HEK293T (cell line): ENCODE results near the gene ELP2.

Experiments used
- CTCF ChIA-PET: fragments of 350-600 bp; formaldehyde crosslinking; extraction: SDS; loops from one replicate; lab custom pipeline; 2021; ENCODE audit warnings: antibody characterized with exemption, inconsistent platforms; lab: Yijun Ruan, JAX
- POLR2A ChIA-PET: fragments of 350-600 bp; formaldehyde crosslinking; extraction: SDS; loops from one replicate; lab custom pipeline; 2020; ENCODE audit warnings: antibody characterized with exemption, inconsistent platforms; lab: Yijun Ruan, JAX
- DNase-seq: peaks from one replicate; pipeline ENCODE4 v3.0.0; 2012; ENCODE audit warnings: mixed read lengths; ENCODE audit errors: extremely low spot score
- ARNT ChIP-seq: fragments of 450-650 bp; IDR thresholded peaks from 2 replicates; pipeline ENCODE4 v1.6.1; 2017; ENCODE audit warnings: mild to moderate bottlenecking
- BHLHE40 ChIP-seq: fragments of 450-650 bp; IDR thresholded peaks from 2 replicates; pipeline ENCODE4 v1.6.1; 2016; ENCODE audit warnings: mild to moderate bottlenecking, moderate library complexity, borderline replicate concordance
- CTBP1 ChIP-seq: fragments of 450-650 bp; IDR thresholded peaks from 2 replicates; pipeline ENCODE4 v1.6.1; 2016; ENCODE audit warnings: borderline replicate concordance
- ELF4 ChIP-seq: fragments of 450-650 bp; IDR thresholded peaks from 2 replicates; pipeline ENCODE4 v1.6.1; 2017; ENCODE audit warnings: antibody characterized with exemption
- FOXA1 ChIP-seq: fragments of 450-650 bp; IDR thresholded peaks from 2 replicates; pipeline ENCODE4 v1.6.1; 2016; ENCODE audit warnings: mild to moderate bottlenecking
- FOXK2 ChIP-seq: fragments of 450-650 bp; IDR thresholded peaks from 2 replicates; pipeline ENCODE4 v1.6.1; 2016; ENCODE audit warnings: mild to moderate bottlenecking
- FOXM1 ChIP-seq: fragments of 450-650 bp; IDR thresholded peaks from 2 replicates; pipeline ENCODE4 v1.6.1; 2017; ENCODE audit warnings: mild to moderate bottlenecking, borderline replicate concordance
- HDGF ChIP-seq: fragments of 450-650 bp; IDR thresholded peaks from 2 replicates; pipeline ENCODE4 v1.6.1; 2017; ENCODE audit warnings: antibody characterized with exemption, borderline replicate concordance
- L3MBTL2 ChIP-seq: fragments of 450-650 bp; conservative IDR thresholded peaks from 2 replicates; pipeline ENCODE4 v1.6.1; 2016; ENCODE audit warnings: mild to moderate bottlenecking
- LEF1 ChIP-seq: fragments of 450-650 bp; IDR thresholded peaks from 2 replicates; pipeline ENCODE4 v1.6.1; 2017; ENCODE audit warnings: mild to moderate bottlenecking, borderline replicate concordance
- NFRKB ChIP-seq: fragments of 450-650 bp; IDR thresholded peaks from 2 replicates; pipeline ENCODE4 v1.6.1; 2016; ENCODE audit warnings: mild to moderate bottlenecking, moderate library complexity
- PKNOX1 ChIP-seq: fragments of 450-650 bp; IDR thresholded peaks from 2 replicates; pipeline ENCODE4 v1.6.1; 2016
- SP1 ChIP-seq: fragments of 450-650 bp; IDR thresholded peaks from 2 replicates; pipeline ENCODE4 v1.6.1; 2017
- SUZ12 ChIP-seq: fragments of 450-650 bp; IDR thresholded peaks from 2 replicates; pipeline ENCODE4 v1.6.1; 2016; ENCODE audit warnings: mild to moderate bottlenecking
- TARDBP ChIP-seq: fragments of 450-650 bp; IDR thresholded peaks from 2 replicates; pipeline ENCODE4 v1.6.1; 2016
- ZNF384 ChIP-seq: fragments of 450-650 bp; IDR thresholded peaks from 2 replicates; pipeline ENCODE4 v1.6.1; 2016

Gene ELP2

GRCh38 chr18:36189486-36189885 lies 59.8 kb downstream of the ELP2 start:
- ChIA-PET POLR2A (no interaction called here), CTCF (interaction anchor here (0.6 to 2.0 kb wide), 3 partner anchors 27 to 93 kb away, joined by 3 to 7 read pairs (median 3); no protein-coding TSS in a partner anchor)
- TF ChIP-seq BHLHE40 (no peak), TARDBP (no peak), ARNT (no peak), LEF1 (no peak), FOXK2 (no peak), SP1 (no peak), L3MBTL2 (no peak), CTBP1 (no peak), PKNOX1 (no peak), ZNF384 (no peak), NFRKB (no peak), FOXM1 (no peak), SUZ12 (no peak), ELF4 (no peak), FOXA1 (no peak), HDGF (no peak)
- no peak for DNase-seq

- ChIA-PET CTCF (interaction anchor here (0.6 to 1.0 kb wide), 2 partner anchors 8 to 38 kb away, joined by 4 read pairs; no protein-coding TSS in a partner anchor), POLR2A (no interaction called here)
- TF ChIP-seq CTBP1 (no peak), ZNF384 (no peak), BHLHE40 (no peak), SP1 (no peak), L3MBTL2 (no peak), ELF4 (no peak), ARNT (no peak), FOXM1 (no peak), NFRKB (no peak), FOXK2 (no peak), SUZ12 (no peak), FOXA1 (no peak), TARDBP (no peak), HDGF (no peak), PKNOX1 (no peak), LEF1 (no peak)
- no peak for DNase-seq
Observed at GRCh38 chr18:36191286-36191685, 61.6 kb downstream of the ELP2 start.

- DNase-seq = no peak
- TF ChIP-seq FOXM1 (no peak), LEF1 (no peak), CTBP1 (no peak), FOXA1 (no peak), FOXK2 (no peak), NFRKB (no peak), ZNF384 (no peak), SP1 (no peak), BHLHE40 (no peak), ARNT (no peak), TARDBP (no peak), ELF4 (no peak), PKNOX1 (no peak), L3MBTL2 (no peak)
- ChIA-PET POLR2A (no interaction called here), CTCF (interaction anchor here (1.0 kb wide), 1 partner anchor 9 kb away, joined by 4 read pairs; no protein-coding TSS in a partner anchor)
Observed at GRCh38 chr18:36191711-36192110, 62.0 kb downstream of the ELP2 start.

GRCh38 chr18:36194600-36195315 lies 65.1 kb downstream of the ELP2 start:
- ChIA-PET CTCF (interaction anchor here (0.9 kb wide), 1 partner anchor 99 kb away, joined by 3 read pairs; no protein-coding TSS in a partner anchor), POLR2A (no interaction called here)
- no peak for DNase-seq
- TF ChIP-seq FOXK2 (no peak), FOXM1 (no peak), LEF1 (no peak), ELF4 (no peak), TARDBP (no peak), BHLHE40 (no peak), PKNOX1 (no peak), CTBP1 (no peak), SUZ12 (no peak), FOXA1 (no peak), ZNF384 (no peak), ARNT (no peak), NFRKB (no peak), L3MBTL2 (no peak), SP1 (no peak), HDGF (no peak)
